ENCODE measurements around the gene MPPED1.

The MPPED1 gene

GRCh38 chr22:43542681-43543521, 131.1 kb downstream of the MPPED1 start:
- DNase-seq (ENCODE audit: low spot score): no peak

GRCh38 chr22:43543522-43544288, 131.9 kb downstream of the MPPED1 start:
- no peak for DNase-seq (ENCODE audit: low spot score)

GRCh38 chr22:43544289-43544673, 132.5 kb downstream of the MPPED1 start:
- DNase-seq (ENCODE audit: low spot score): no peak

GRCh38 chr22:43546186-43546585, 134.4 kb downstream of the MPPED1 start:
- DNase-seq (ENCODE audit: low spot score): no peak

- no peak for DNase-seq (ENCODE audit: low spot score)
Measured at GRCh38 chr22:43550024-43550620, 138.3 kb downstream of the MPPED1 start.

- no peak for DNase-seq (ENCODE audit: low spot score)
Measured at GRCh38 chr22:43550672-43551071, 138.9 kb downstream of the MPPED1 start.

GRCh38 chr22:43553451-43554258, 141.8 kb downstream of the MPPED1 start:
- no peak for DNase-seq (ENCODE audit: low spot score)

GRCh38 chr22:43554259-43554636, 142.4 kb downstream of the MPPED1 start:
- DNase-seq (ENCODE audit: low spot score): no peak

- no peak for DNase-seq (ENCODE audit: low spot score)
Measured at GRCh38 chr22:43554694-43555365, 143.0 kb downstream of the MPPED1 start.

- DNase-seq (ENCODE audit: low spot score): no peak
Measured at GRCh38 chr22:43555561-43556515, 144.0 kb downstream of the MPPED1 start.

Measured in kidney tubule cell (primary cell).